D721Med (cell line): ENCODE measurements around the gene ZNF845.
"Not testable (repeated sequence)": the region's sequence is repeated elsewhere in the genome, so short reads cannot be mapped to it uniquely, and the experiment has no call there.

Experiments
- DNase-seq: peaks from one replicate; pipeline ENCODE4 v3.0.0; 2011; ENCODE audit warnings: low spot score; ENCODE audit not compliant: insufficient read length
- FAIRE-seq: peaks from 2 replicates; lab custom pipeline; 2011; peaks lifted over from hg19 to GRCh38; lab: Jason Lieb, UNC
- TF ChIP-seq, protein P1 (sequence below): IDR thresholded peaks from 2 replicates; pipeline ENCODE4 v1.5.1; 2012; ENCODE audit warnings: mild to moderate bottlenecking, control low read depth; ENCODE audit not compliant: insufficient read depth; ENCODE audit errors: missing control alignments

Gene ZNF845

DNA sequence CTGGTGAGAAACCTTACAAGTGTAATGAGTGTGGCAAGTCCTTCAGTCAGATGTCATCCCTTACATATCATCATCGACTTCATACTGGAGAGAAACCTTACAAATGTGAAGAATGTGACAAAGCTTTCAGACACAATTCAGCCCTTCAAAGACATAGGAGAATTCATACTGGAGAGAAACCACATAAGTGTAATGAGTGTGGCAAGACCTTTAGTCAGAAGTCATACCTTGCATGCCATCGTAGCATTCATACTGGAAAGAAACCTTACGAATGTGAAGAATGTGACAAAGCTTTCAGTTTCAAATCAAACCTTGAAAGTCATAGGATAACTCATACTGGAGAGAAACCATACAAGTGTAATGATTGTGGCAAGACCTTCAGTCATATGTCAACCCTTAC is 47.8 kb downstream of the ZNF845 start:
- TF ChIP-seq, protein P1, sequence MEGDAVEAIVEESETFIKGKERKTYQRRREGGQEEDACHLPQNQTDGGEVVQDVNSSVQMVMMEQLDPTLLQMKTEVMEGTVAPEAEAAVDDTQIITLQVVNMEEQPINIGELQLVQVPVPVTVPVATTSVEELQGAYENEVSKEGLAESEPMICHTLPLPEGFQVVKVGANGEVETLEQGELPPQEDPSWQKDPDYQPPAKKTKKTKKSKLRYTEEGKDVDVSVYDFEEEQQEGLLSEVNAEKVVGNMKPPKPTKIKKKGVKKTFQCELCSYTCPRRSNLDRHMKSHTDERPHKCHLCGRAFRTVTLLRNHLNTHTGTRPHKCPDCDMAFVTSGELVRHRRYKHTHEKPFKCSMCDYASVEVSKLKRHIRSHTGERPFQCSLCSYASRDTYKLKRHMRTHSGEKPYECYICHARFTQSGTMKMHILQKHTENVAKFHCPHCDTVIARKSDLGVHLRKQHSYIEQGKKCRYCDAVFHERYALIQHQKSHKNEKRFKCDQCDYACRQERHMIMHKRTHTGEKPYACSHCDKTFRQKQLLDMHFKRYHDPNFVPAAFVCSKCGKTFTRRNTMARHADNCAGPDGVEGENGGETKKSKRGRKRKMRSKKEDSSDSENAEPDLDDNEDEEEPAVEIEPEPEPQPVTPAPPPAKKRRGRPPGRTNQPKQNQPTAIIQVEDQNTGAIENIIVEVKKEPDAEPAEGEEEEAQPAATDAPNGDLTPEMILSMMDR, result no peak
- FAIRE-seq (no peak), DNase-seq (no peak)

DNA sequence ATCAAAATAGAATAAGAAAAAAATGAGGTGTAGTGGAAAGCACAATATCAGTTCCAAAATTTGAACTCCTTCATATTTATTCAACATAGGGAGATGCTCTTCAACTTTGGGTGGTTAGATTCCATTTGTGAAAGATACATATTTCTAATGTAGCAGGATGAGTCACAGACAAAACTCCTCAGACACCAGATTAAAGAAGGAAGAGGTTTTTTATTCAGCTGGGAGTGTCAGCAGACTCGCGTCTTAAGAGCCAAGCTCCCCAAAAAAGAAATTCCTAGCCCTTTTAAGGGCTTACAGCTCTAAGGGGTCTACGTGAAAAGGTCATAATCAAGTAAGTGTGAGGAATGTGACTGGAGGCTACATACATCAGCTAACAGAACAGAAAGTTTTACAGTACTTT is 54.6 kb downstream of the ZNF845 start:
- no peak for FAIRE-seq
- TF ChIP-seq, protein P1, result no peak
- DNase-seq, result no peak

DNA sequence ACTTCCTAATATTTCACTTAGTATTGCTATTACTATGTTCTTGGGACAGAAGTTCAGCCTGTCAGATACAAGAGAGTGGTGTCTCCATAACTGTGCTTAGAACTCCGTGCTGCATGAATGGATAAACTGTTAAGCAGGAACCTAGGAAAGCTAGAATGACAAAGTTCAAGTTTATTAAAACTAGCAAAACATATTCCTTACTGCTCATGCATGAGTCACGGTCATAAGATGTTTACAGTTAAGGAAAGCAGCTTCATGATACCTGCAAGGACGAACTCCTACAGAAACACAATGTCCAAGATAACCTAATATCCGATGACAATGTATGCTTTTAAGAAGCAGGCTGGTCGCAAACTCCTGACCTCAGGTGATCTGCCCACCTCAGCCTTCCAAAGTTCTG is 55.4 kb downstream of the ZNF845 start:
- no peak for FAIRE-seq

DNA sequence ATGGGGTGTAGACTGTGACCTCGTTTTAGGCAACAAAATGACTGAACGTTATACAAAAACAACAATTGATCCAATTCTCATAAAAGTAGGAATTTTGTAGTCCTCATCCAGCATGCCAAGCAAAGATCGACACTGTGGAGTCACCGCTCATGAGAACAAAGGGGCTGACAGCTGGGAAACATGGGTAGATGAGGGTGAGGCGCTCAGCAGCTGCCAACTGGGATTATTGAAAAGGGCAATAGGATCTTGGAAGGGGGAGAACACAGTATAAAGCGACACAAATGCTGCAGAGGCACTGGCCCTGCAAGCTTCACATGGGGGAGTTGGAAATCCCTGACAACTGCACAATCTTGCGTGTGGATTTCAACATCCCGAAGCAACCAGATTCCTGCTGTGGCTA is 56.0 kb downstream of the ZNF845 start:
- FAIRE-seq (no peak), DNase-seq (no peak)
- TF ChIP-seq, protein P1, result no peak

More for the DNA sequence above, 55.4 kb downstream of the ZNF845 start:
- TF ChIP-seq, protein P1, result no peak
- DNase-seq, result no peak

DNA sequence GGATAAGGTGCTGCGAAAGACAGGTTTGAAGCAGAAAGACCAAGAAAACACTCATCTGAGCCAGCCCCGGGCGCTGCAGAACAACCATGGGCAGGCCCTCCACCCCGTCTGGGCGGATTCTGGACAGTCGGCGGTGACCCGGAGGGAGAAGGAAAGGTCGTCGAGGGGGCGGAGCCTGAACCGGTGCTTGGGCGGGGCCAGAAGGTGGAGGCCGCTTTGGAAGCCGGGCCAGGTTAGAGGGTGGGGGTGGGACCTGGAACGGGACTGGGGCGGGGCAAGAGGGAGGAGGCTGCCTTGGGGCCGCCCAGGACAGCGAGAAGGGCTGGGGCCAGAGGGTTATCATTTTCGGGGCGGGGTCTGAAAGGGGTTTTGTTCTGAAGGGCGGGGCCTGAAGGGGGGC is 56.4 kb downstream of the ZNF845 start:
- TF ChIP-seq, protein P1, result no peak
- DNase-seq (no peak), FAIRE-seq (no peak)

DNA sequence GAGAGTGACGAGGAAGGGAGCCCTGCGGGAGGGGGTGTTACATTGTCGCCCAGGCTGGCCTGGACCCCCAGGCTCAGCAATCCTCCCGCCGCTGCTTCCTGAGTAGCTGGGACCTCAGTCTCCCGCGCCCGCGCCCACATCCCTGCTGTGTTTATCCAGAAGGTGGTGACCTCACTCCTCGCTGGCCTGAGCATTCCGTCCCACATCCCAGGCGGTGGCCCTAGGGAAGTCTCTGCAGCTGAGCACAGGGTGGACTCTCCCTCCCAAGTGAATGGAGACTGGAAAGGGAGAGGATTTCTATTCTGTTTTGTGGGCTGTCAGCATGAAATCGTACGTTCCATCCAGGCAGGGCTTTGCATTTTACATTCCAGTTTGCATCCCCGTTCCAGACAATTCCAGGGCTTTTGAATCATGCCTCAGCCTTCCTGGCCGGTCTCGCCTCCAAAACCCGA is 61.0 kb downstream of the ZNF845 start:
- TF ChIP-seq, protein P1, result no peak
- DNase-seq (no peak), FAIRE-seq (no peak)

DNA sequence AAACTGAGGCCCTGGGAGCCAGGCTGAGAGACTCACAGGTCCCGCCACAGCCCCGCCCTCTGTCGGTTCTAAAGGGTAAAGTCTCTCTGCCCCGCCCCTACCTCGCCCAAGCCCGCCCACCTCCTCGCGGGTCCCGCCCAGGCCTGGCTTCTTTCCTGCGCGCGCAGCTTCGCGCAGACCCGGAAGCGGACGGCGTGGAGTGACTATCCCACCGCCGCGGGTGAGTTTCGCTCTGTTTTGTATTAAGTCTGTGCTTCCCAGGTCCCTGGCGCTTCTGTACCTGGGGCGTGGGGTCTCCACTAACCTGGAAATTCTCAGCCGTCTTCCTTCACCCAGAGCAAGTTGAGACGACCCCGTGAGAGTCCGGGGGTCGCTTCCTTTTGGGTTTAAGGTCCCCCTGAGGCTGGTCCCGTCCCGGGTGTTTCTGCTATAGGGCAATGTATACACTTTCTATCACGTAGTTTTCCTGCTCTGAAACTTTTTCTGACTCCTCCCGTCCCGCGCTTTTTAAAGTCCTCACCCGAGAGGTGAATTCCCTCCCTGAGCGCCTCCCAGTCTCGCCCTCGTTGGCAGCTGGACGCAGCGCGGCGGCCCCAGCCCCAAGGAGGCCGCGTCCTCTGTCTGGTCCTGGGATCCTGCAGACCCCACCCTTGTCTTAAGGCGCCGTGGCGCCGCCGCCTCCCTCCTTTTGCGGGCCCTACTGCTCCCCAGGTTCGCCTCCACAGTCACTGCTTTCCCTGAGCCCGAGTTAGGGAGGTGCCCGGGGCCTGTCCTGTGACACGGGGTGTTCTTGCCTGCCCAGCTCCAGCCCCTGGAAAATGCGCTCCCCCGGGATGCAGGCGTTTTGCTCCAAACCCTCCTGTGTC is 61.7 kb downstream of the ZNF845 start, which contains the start of gene ZNF765:
Gene ZNF765, plus strand, starts transcription at position 176 of the 866 bp plus-strand sequence. CDS start 2,867 bp downstream, outside the sequence.
- no peak for FAIRE-seq

DNA sequence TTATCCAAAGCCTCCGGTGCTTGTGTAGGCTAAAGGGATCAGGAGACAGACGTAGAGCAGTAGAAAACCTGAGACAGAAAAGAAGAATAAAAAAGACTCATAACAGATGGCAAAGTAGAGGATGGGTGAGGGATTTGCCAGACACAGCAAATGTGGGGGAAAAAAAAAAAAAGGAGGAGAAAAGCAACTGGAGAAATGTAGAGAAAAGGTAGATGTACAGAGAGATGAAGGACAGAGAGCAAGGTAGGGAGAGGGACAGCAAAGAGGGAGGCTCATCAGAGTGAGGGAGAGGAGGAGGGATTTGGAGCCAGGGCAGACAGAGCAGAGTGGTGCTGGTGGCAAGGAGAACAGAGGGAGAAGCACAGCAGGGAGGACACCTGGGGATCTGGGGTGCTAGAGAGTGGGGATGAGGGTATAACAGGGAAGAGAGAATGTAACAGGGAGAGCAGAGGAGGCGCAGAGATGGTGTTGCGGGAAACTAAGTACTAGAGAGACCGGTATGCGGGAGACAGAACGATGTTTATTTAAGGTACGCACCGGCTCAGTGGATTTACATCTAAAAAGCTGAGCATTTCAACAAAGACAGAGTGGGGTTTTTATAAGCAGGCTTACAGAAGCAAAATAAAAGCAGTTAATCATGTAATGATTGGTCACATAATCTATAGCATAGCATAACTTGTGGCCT is 62.4 kb downstream of the ZNF845 start:
- not testable (repeated sequence) for DNase-seq, FAIRE-seq

More for the DNA sequence above, 61.7 kb downstream of the ZNF845 start, which contains the start of gene ZNF765:
- peak; percentile 53 for DNase-seq
- TF ChIP-seq, protein P1, result peak; percentile 30
